ENCODE results near the gene TMEM82.

Gene TMEM82

GRCh38 chr1:15758953-15759661 lies 16.8 kb downstream of the TMEM82 start:
- Histone ChIP-seq H3K36me3 (ENCODE audit: control insufficient read depth, insufficient read depth, low read length) (peaks cover 6% of the 10 kb centered on the region), H3K27me3 (ENCODE audit: control insufficient read depth, insufficient read depth, low read length) (no peaks in the 10 kb centered on the region), H3K27ac (ENCODE audit: low read depth, low read length) (peak overlapping the region; percentile 69), H3K9me3 (ENCODE audit: control insufficient read depth, insufficient read depth, low read length) (no peaks in the 10 kb centered on the region), H3K9ac (ENCODE audit: low read depth, low read length) (peak overlapping the region; percentile 87), H3K4me1 (ENCODE audit: control insufficient read depth, insufficient read depth, low read length) (peaks cover 35% of the 10 kb centered on the region), H3K4me3 (ENCODE audit: low read depth, low read length) (peak overlapping the region; percentile 76)

GRCh38 chr1:15760520-15761211 lies 18.4 kb downstream of the TMEM82 start:
- Histone ChIP-seq H3K27ac (ENCODE audit: low read depth, low read length) (peak overlapping the region; percentile 68), H3K4me1 (ENCODE audit: control insufficient read depth, insufficient read depth, low read length) (peaks cover 30% of the 10 kb centered on the region)

GRCh38 chr1:15761366-15762128 lies 19.2 kb downstream of the TMEM82 start:
- H3K4me1 ChIP-seq (ENCODE audit: control insufficient read depth, insufficient read depth, low read length), result peaks cover 23% of the 10 kb centered on the region
- H3K27ac ChIP-seq (ENCODE audit: low read depth, low read length), result no peak overlapping the region
- no peak overlapping the region for H3K4me3 ChIP-seq (ENCODE audit: low read depth, low read length)
- no peaks in the 10 kb centered on the region for H3K9me3 ChIP-seq (ENCODE audit: control insufficient read depth, insufficient read depth, low read length)
- H3K27me3 ChIP-seq (ENCODE audit: control insufficient read depth, insufficient read depth, low read length), result no peaks in the 10 kb centered on the region
- H3K9ac ChIP-seq (ENCODE audit: low read depth, low read length), result no peak overlapping the region
- peaks cover 27% of the 10 kb centered on the region for H3K36me3 ChIP-seq (ENCODE audit: control insufficient read depth, insufficient read depth, low read length)

More at GRCh38 chr1:15760520-15761211, 18.4 kb downstream of the TMEM82 start:
- Histone ChIP-seq H3K36me3 (ENCODE audit: control insufficient read depth, insufficient read depth, low read length) (peaks cover 22% of the 10 kb centered on the region), H3K27me3 (ENCODE audit: control insufficient read depth, insufficient read depth, low read length) (no peaks in the 10 kb centered on the region), H3K9me3 (ENCODE audit: control insufficient read depth, insufficient read depth, low read length) (no peaks in the 10 kb centered on the region), H3K9ac (ENCODE audit: low read depth, low read length) (peak overlapping the region; percentile 49), H3K4me3 (ENCODE audit: low read depth, low read length) (peak overlapping the region; percentile 50)

- Histone ChIP-seq H3K4me3 (ENCODE audit: low read depth, low read length) (no peak overlapping the region), H3K27me3 (ENCODE audit: control insufficient read depth, insufficient read depth, low read length) (no peaks in the 10 kb centered on the region), H3K9me3 (ENCODE audit: control insufficient read depth, insufficient read depth, low read length) (no peaks in the 10 kb centered on the region), H3K4me1 (ENCODE audit: control insufficient read depth, insufficient read depth, low read length) (peaks cover 14% of the 10 kb centered on the region), H3K9ac (ENCODE audit: low read depth, low read length) (no peak overlapping the region), H3K27ac (ENCODE audit: low read depth, low read length) (no peak overlapping the region), H3K36me3 (ENCODE audit: control insufficient read depth, insufficient read depth, low read length) (peaks cover 34% of the 10 kb centered on the region)
These were observed 20.2 kb downstream of the TMEM82 start for GRCh38 chr1:15762546-15762945.

GRCh38 chr1:15764269-15764764 lies 22.0 kb downstream of the TMEM82 start:
- H3K4me1 ChIP-seq (ENCODE audit: control insufficient read depth, insufficient read depth, low read length), result peaks cover 9% of the 10 kb centered on the region; the same call in 1 of the 2 replicates
- H3K27me3 ChIP-seq (ENCODE audit: control insufficient read depth, insufficient read depth, low read length), result no peaks in the 10 kb centered on the region
- H3K4me3 ChIP-seq (ENCODE audit: low read depth, low read length), result no peak overlapping the region
- H3K27ac ChIP-seq (ENCODE audit: low read depth, low read length), result no peak overlapping the region
- H3K9ac ChIP-seq (ENCODE audit: low read depth, low read length), result no peak overlapping the region
- no peaks in the 10 kb centered on the region for H3K9me3 ChIP-seq (ENCODE audit: control insufficient read depth, insufficient read depth, low read length)
- peaks cover 51% of the 10 kb centered on the region for H3K36me3 ChIP-seq (ENCODE audit: control insufficient read depth, insufficient read depth, low read length)

GRCh38 chr1:15764890-15765289 lies 22.6 kb downstream of the TMEM82 start:
- Histone ChIP-seq H3K27ac (ENCODE audit: low read depth, low read length) (no peak overlapping the region), H3K4me3 (ENCODE audit: low read depth, low read length) (no peak overlapping the region), H3K9me3 (ENCODE audit: control insufficient read depth, insufficient read depth, low read length) (no peaks in the 10 kb centered on the region), H3K27me3 (ENCODE audit: control insufficient read depth, insufficient read depth, low read length) (no peaks in the 10 kb centered on the region), H3K9ac (ENCODE audit: low read depth, low read length) (no peak overlapping the region), H3K36me3 (ENCODE audit: control insufficient read depth, insufficient read depth, low read length) (peaks cover 53% of the 10 kb centered on the region), H3K4me1 (ENCODE audit: control insufficient read depth, insufficient read depth, low read length) (peaks cover 9% of the 10 kb centered on the region; the same call in 1 of the 2 replicates)

GRCh38 chr1:15765495-15766194 lies 23.3 kb downstream of the TMEM82 start:
- Histone ChIP-seq H3K9me3 (ENCODE audit: control insufficient read depth, insufficient read depth, low read length) (no peaks in the 10 kb centered on the region), H3K9ac (ENCODE audit: low read depth, low read length) (no peak overlapping the region), H3K27ac (ENCODE audit: low read depth, low read length) (no peak overlapping the region), H3K36me3 (ENCODE audit: control insufficient read depth, insufficient read depth, low read length) (peaks cover 60% of the 10 kb centered on the region), H3K27me3 (ENCODE audit: control insufficient read depth, insufficient read depth, low read length) (no peaks in the 10 kb centered on the region), H3K4me3 (ENCODE audit: low read depth, low read length) (no peak overlapping the region), H3K4me1 (ENCODE audit: control insufficient read depth, insufficient read depth, low read length) (peaks cover 8% of the 10 kb centered on the region; the same call in 1 of the 2 replicates)

- Histone ChIP-seq H3K9ac (ENCODE audit: low read depth, low read length) (no peak overlapping the region), H3K36me3 (ENCODE audit: control insufficient read depth, insufficient read depth, low read length) (peaks cover 78% of the 10 kb centered on the region), H3K4me1 (ENCODE audit: control insufficient read depth, insufficient read depth, low read length) (no peaks in the 10 kb centered on the region), H3K27me3 (ENCODE audit: control insufficient read depth, insufficient read depth, low read length) (no peaks in the 10 kb centered on the region), H3K4me3 (ENCODE audit: low read depth, low read length) (no peak overlapping the region), H3K9me3 (ENCODE audit: control insufficient read depth, insufficient read depth, low read length) (no peaks in the 10 kb centered on the region), H3K27ac (ENCODE audit: low read depth, low read length) (no peak overlapping the region)
These were observed 25.6 kb downstream of the TMEM82 start for GRCh38 chr1:15767941-15768340.

GRCh38 chr1:15768388-15768787 lies 26.1 kb downstream of the TMEM82 start:
- Histone ChIP-seq H3K27ac (ENCODE audit: low read depth, low read length) (no peak overlapping the region), H3K9me3 (ENCODE audit: control insufficient read depth, insufficient read depth, low read length) (no peaks in the 10 kb centered on the region), H3K4me3 (ENCODE audit: low read depth, low read length) (no peak overlapping the region), H3K4me1 (ENCODE audit: control insufficient read depth, insufficient read depth, low read length) (no peaks in the 10 kb centered on the region), H3K9ac (ENCODE audit: low read depth, low read length) (no peak overlapping the region), H3K36me3 (ENCODE audit: control insufficient read depth, insufficient read depth, low read length) (peaks cover 79% of the 10 kb centered on the region), H3K27me3 (ENCODE audit: control insufficient read depth, insufficient read depth, low read length) (no peaks in the 10 kb centered on the region)

GRCh38 chr1:15770313-15770962 lies 28.1 kb downstream of the TMEM82 start:
- no peak overlapping the region for H3K9ac ChIP-seq (ENCODE audit: low read depth, low read length)
- no peak overlapping the region for H3K27ac ChIP-seq (ENCODE audit: low read depth, low read length)
- no peaks in the 10 kb centered on the region for H3K9me3 ChIP-seq (ENCODE audit: control insufficient read depth, insufficient read depth, low read length)
- H3K4me3 ChIP-seq (ENCODE audit: low read depth, low read length), result no peak overlapping the region
- no peaks in the 10 kb centered on the region for H3K4me1 ChIP-seq (ENCODE audit: control insufficient read depth, insufficient read depth, low read length)
- H3K27me3 ChIP-seq (ENCODE audit: control insufficient read depth, insufficient read depth, low read length), result no peaks in the 10 kb centered on the region
- H3K36me3 ChIP-seq (ENCODE audit: control insufficient read depth, insufficient read depth, low read length), result peaks cover 78% of the 10 kb centered on the region

All from HUES48 (cell line).